ENCODE data around the gene GRK3.

GRCh38 chr22:25728071-25728470 is 163.6 kb downstream of the GRK3 start:
- TF ChIP-seq ARNT (IDR thresholded peaks at IDR 0.05) = no peak
- no peak for TF ChIP-seq SUZ12 (IDR thresholded peaks at IDR 0.05)
- no peak for TF ChIP-seq FOXA1 (IDR thresholded peaks at IDR 0.05)
- TF ChIP-seq SP1 (IDR thresholded peaks at IDR 0.05) = no peak
- TF ChIP-seq FOXM1 (IDR thresholded peaks at IDR 0.05; ENCODE audit: borderline replicate concordance) = no peak
- no peak for TF ChIP-seq PKNOX1 (IDR thresholded peaks at IDR 0.05)
- TF ChIP-seq ELF4 (IDR thresholded peaks at IDR 0.05) = no peak
- TF ChIP-seq LEF1 (IDR thresholded peaks at IDR 0.05; ENCODE audit: borderline replicate concordance) = no peak
- no peak for TF ChIP-seq TARDBP (IDR thresholded peaks at IDR 0.05)
